K562 (cell line): ENCODE results near the gene TMEM19. TPM values are rescaled to one million over a fixed set of nuclear protein-coding genes. Genes with fewer than 3 reads are reported as not detected.

Experiments
- ATAC-seq: fragments of 200-7000 bp; cut with Tn5 transposase; 3 replicates; pipeline ENCODE4 v1.9.1; 2020; ENCODE audit warnings: moderate library complexity
- BruUV-seq: library from RNA; stranded (reverse); fragments of 400-500 nt; replicated peaks from 2 replicates; lab custom pipeline; 2021; lab: Mats Ljungman, UMichigan
- CTCF ChIA-PET: fragments of 300-600 bp; formaldehyde crosslinking; extraction: SDS; loops from one replicate; lab custom pipeline; 2021; ENCODE audit warnings: low intra/inter-chr PET ratio; lab: Yijun Ruan, JAX
- POLR2A ChIA-PET: fragments of 300-600, 350-650 bp; sonication (Branson Sonifier 250); formaldehyde crosslinking; extraction: SDS; loops from one replicate; lab custom pipeline; 2021; ENCODE audit warnings: antibody characterized with exemption, inconsistent platforms; lab: Yijun Ruan, JAX
- DNase-seq, 4 experiments: peaks; one replicate each; pipeline versions ENCODE4 v3.0.0 to v3.0.0-alpha.2; 2011 to 2018; ENCODE audit warnings: low spot score in 3 of 4, mixed read lengths in 3 of 4; ENCODE audit errors: extremely low read depth in 1 of 4
- FAIRE-seq: peaks from 2 replicates; lab custom pipeline; 2011; peaks lifted over from hg19 to GRCh38; lab: Jason Lieb, UNC
- H2AFZ ChIP-seq: 2 replicates; pipeline ENCODE4 v1.6.0; 2011; ENCODE audit warnings: low read depth, low read length, control low read depth, inconsistent platforms
- H3K27ac ChIP-seq: fragments of 200-600 bp; 3 replicates; pipeline ENCODE4 v1.8.0; 2011; ENCODE audit warnings: low read depth, mild to moderate bottlenecking, control low read depth, inconsistent platforms, low read length, moderate library complexity, mixed read lengths; ENCODE audit errors: extremely low read depth
- H3K27me3 ChIP-seq, 2 experiments: fragments of 300-600 bp in 1 of 2; 2 replicates in 1 of 2; 3 replicates in 1 of 2; pipeline versions ENCODE4 v1.6.0 to v1.8.0; 2011; ENCODE audit warnings: inconsistent platforms in 2 of 2, low read length in 2 of 2, mild to moderate bottlenecking in 1 of 2, mixed read lengths in 1 of 2, moderate library complexity in 1 of 2; ENCODE audit not compliant: control insufficient read depth in 2 of 2, insufficient read depth in 2 of 2
- H3K36me3 ChIP-seq: fragments of 300-600 bp; 3 replicates; pipeline ENCODE4 v1.8.0; 2011; ENCODE audit warnings: mild to moderate bottlenecking, low read length, inconsistent platforms; ENCODE audit not compliant: control insufficient read depth, insufficient read depth
- H3K4me1 ChIP-seq, 2 experiments: fragments of 200-600 bp in 1 of 2; replicated peaks in 1 of 2; 2 replicates in 1 of 2; 3 replicates in 1 of 2; pipeline versions ENCODE4 v1.5.1 to v1.8.0; 2011; ENCODE audit warnings: inconsistent platforms in 2 of 2, low read length in 2 of 2, mild to moderate bottlenecking in 1 of 2, mixed read lengths in 1 of 2, moderate library complexity in 1 of 2; ENCODE audit not compliant: control insufficient read depth in 2 of 2, insufficient read depth in 2 of 2
- H3K4me2 ChIP-seq: 2 replicates; pipeline ENCODE4 v1.6.1; 2011; ENCODE audit warnings: low read length, control low read depth, inconsistent platforms, mixed read lengths; ENCODE audit not compliant: insufficient read depth
- H3K4me3 ChIP-seq: fragments of 200-600 bp; sonication (generic), shearing (Covaris generic); 2 replicates; pipeline ENCODE4 v1.5.1; 2016; ENCODE audit warnings: control low read depth, inconsistent platforms
- H3K79me2 ChIP-seq: fragments of 200-600 bp; 3 replicates; pipeline ENCODE4 v1.8.0; 2011; ENCODE audit warnings: low read length, inconsistent platforms; ENCODE audit not compliant: control insufficient read depth, insufficient read depth
- H3K9ac ChIP-seq, 2 experiments: 2 replicates each; pipeline versions ENCODE4 v1.6.0 to v1.6.1; 2011; ENCODE audit warnings: low read depth in 2 of 2, low read length in 2 of 2, control low read depth in 1 of 2, inconsistent platforms in 1 of 2, mild to moderate bottlenecking in 1 of 2, mixed read lengths in 1 of 2; ENCODE audit not compliant: insufficient read depth in 1 of 2
- H3K9me1 ChIP-seq: one replicate; pipeline ENCODE4 v1.6.0; 2011; ENCODE audit warnings: inconsistent platforms, mild to moderate bottlenecking, low read length, moderate library complexity; ENCODE audit not compliant: control insufficient read depth, insufficient read depth
- H3K9me3 ChIP-seq: replicated peaks from 2 replicates; pipeline ENCODE4 v1.5.1; 2011; ENCODE audit warnings: low read depth, low read length, inconsistent platforms; ENCODE audit not compliant: control insufficient read depth, insufficient read depth
- H4K20me1 ChIP-seq: replicated peaks from 2 replicates; pipeline ENCODE4 v1.6.1; 2011; ENCODE audit warnings: low read length, inconsistent platforms, mixed read lengths; ENCODE audit not compliant: control insufficient read depth, insufficient read depth
- E2F6 ChIP-seq, 2 experiments: IDR thresholded peaks; 2 replicates each; pipeline ENCODE4 v1.6.1; 2011; ENCODE audit warnings: borderline replicate concordance in 1 of 2, control low read depth in 1 of 2, low read depth in 1 of 2, low read length in 1 of 2, mild to moderate bottlenecking in 1 of 2, mixed read lengths in 1 of 2, moderate library complexity in 1 of 2; ENCODE audit not compliant: insufficient read depth in 1 of 2, insufficient read length in 1 of 2, poor library complexity in 1 of 2, severe bottlenecking in 1 of 2; ENCODE audit errors: extremely low read depth in 1 of 2
- KDM2B ChIP-seq: fragments of 250-450 bp; sonication (Bioruptor Pico); IDR thresholded peaks from 2 replicates; pipeline ENCODE4 v1.8.0; 2021; ENCODE audit warnings: mild to moderate bottlenecking, moderate library complexity
- MCM2 ChIP-seq: fragments of 450-650 bp; IDR thresholded peaks from 2 replicates; pipeline ENCODE4 v1.6.1; 2017; ENCODE audit warnings: low read depth, mild to moderate bottlenecking
- MYBL2 ChIP-seq, 2 experiments: fragments of 450-650 bp in 1 of 2; sonication (generic) in 1 of 2; formaldehyde crosslinking in 1 of 2; IDR thresholded peaks; 2 replicates each; pipeline versions ENCODE4 v1.6.1 to v1.8.1; 2017 to 2022; ENCODE audit warnings: borderline replicate concordance in 1 of 2, inconsistent platforms in 1 of 2, low read depth in 1 of 2, mild to moderate bottlenecking in 1 of 2, missing genetic modification reagents in 1 of 2, moderate library complexity in 1 of 2
- NONO ChIP-seq, 2 experiments: fragments of 200-400 bp in 1 of 2; fragments of 450-650 bp in 1 of 2; formaldehyde crosslinking in 1 of 2; IDR thresholded peaks; 2 replicates each; pipeline ENCODE4 v1.6.1; 2017; ENCODE audit warnings: low read depth in 2 of 2, mild to moderate bottlenecking in 2 of 2, moderate library complexity in 2 of 2, low read length in 1 of 2
- SIRT6 ChIP-seq: IDR thresholded peaks from one replicate; pipeline ENCODE4 v1.6.1; 2012; ENCODE audit warnings: low read depth, mild to moderate bottlenecking, control low read depth, inconsistent platforms, low read length, moderate library complexity
- SUPT5H ChIP-seq: fragments of 450-650 bp; IDR thresholded peaks from 2 replicates; pipeline ENCODE4 v1.6.1; 2016
- TAF15 ChIP-seq: fragments of 200-400 bp; formaldehyde crosslinking; IDR thresholded peaks from 2 replicates; pipeline ENCODE4 v1.6.1; 2017; ENCODE audit warnings: mild to moderate bottlenecking, low read depth, low read length, moderate library complexity
- ZNF124 ChIP-seq: sonication (generic); formaldehyde crosslinking; IDR thresholded peaks from 2 replicates; pipeline ENCODE4 v1.8.1; 2022; ENCODE audit warnings: missing genetic modification reagents
- ZNF140 ChIP-seq: fragments of 250-450 bp; sonication (Bioruptor Pico); IDR thresholded peaks from 2 replicates; pipeline ENCODE4 v1.8.0; 2021; ENCODE audit warnings: moderate library complexity, mild to moderate bottlenecking, inconsistent platforms
- ZNF407 ChIP-seq: fragments of 450-650 bp; IDR thresholded peaks from 2 replicates; pipeline ENCODE4 v1.6.1; 2016; ENCODE audit warnings: low read depth
- WGBS: fragments of 100-300 bp; shearing (Covaris generic); methylation state at CpG from one replicate; pipeline ENCODE4 v1.1.6; 2016; ENCODE audit warnings: low coverage, mixed read lengths; ENCODE audit not compliant: insufficient coverage; ENCODE audit errors: missing lambda C conversion rate; 5-methylcytosine and 5-hydroxymethylcytosine counted together
- in situ Hi-C: fragments of 300-500 bp; cut with MboI; formaldehyde crosslinking; loops from 4 replicates; pipeline ENCODE4 v1.15.0; 2018; ENCODE audit warnings: inconsistent platforms, mixed read lengths
- intact Hi-C: fragments of 100-400 bp; cut with micrococcal nuclease; formaldehyde crosslinking; loops from 2 replicates; pipeline ENCODE4 v1.14.2; 2022
- polyA plus RNA-seq, 8 experiments: library from polyadenylated mRNA; depleted of rRNA in 4 of 8; stranded (reverse) in 5 of 8; unstranded in 3 of 8; fragments of >200 nt; fragmentation: Nextera tagmentation in 2 of 8; fragmentation: Illumina TruSeq in 1 of 8; extraction: Ambion mirVana in 2 of 8; extraction: Trizol in 1 of 8; gene quantifications; 2 replicates each; pipeline versions ENCODE4 v1.2.1 to v1.2.3, GENCODE V29; 2011 to 2014; ENCODE audit warnings: inconsistent platforms in 1 of 8, missing spikeins in 1 of 8
- total RNA-seq, 7 experiments: library from RNA; depleted of rRNA in 6 of 7; stranded (reverse); fragments of >200 nt in 6 of 7; fragmentation: Illumina TruSeq in 2 of 7; extraction: Trizol in 2 of 7; gene quantifications; 2 replicates each; pipeline versions ENCODE4 v1.2.1 to v1.2.3, GENCODE V29; 2011 to 2021; ENCODE audit warnings: low replicate concordance in 1 of 7

TMEM19 gene
- total and polyA plus RNA-seq, 9 of the 15 experiments (the other 6 are each of a cell fraction or from before 2014, with no cell fraction given) = 8.2 to 24.2 (median 17.2) TPM

GRCh38 chr12:71648537-71648936, 37.3 kb upstream of the TMEM19 start:
- Histone ChIP-seq H3K4me2 (no peak overlapping the region), H3K27me3 (no peaks in the 10 kb centered on the region), H3K27ac (no peak overlapping the region), H3K79me2 (peaks cover 55% of the 10 kb centered on the region), H3K4me1 (no peaks in the 10 kb centered on the region), H3K36me3 (peaks cover 93% of the 10 kb centered on the region), H3K9ac (no peak overlapping the region), H4K20me1 (no peaks in the 10 kb centered on the region), H3K4me3 (no peak overlapping the region), H3K9me1 (no peaks in the 10 kb centered on the region), H2AFZ (no peak overlapping the region), H3K9me3 (peaks cover 5% of the 10 kb centered on the region; the same call in 1 of the 2 replicates)
- TF ChIP-seq ZNF140 (CRISPR knock-in tag) (no peak), E2F6 (IDR thresholded peaks at IDR 0.05; ENCODE audit: borderline replicate concordance in 1 of 2, extremely low read depth in 1 of 2, insufficient read depth in 1 of 2, insufficient read length in 1 of 2, low read depth in 1 of 2, low read length in 1 of 2, poor library complexity in 1 of 2, severe bottlenecking in 1 of 2) (no peak), MCM2 (no peak), ZNF124 (CRISPR knock-in tag) (no peak), NONO (IDR thresholded peaks at IDR 0.05; ENCODE audit: low read depth in 2 of 2, low read length in 1 of 2) (no peak), KDM2B (CRISPR knock-in tag) (no peak), TAF15 (no peak), ZNF407 (no peak), SUPT5H (no peak), MYBL2 (IDR thresholded peaks at IDR 0.05; ENCODE audit: low read depth) (no peak), MYBL2 (CRISPR knock-in tag; IDR thresholded peaks at IDR 0.05; ENCODE audit: borderline replicate concordance) (no peak), SIRT6 (no peak)
- ATAC-seq = no peak
- ChIA-PET POLR2A (interaction anchor here (0.9 to 1.0 kb wide), 2 partner anchors 12 to 20 kb away, joined by 3 read pairs; no protein-coding TSS in a partner anchor), CTCF (no interaction called here)
- DNase-seq = no peak
- in situ Hi-C loops = loop anchor here (10.0 kb wide), 1 partner anchor 96 kb away; no protein-coding TSS in a partner anchor
- WGBS = 90% methylated on average over 4 of the region's 4 CpGs
- intact Hi-C loops = no loop called here
- BruUV-seq = no TSS peak
- FAIRE-seq = no peak
